ENCODE results near the gene KCNQ5.

DNA sequence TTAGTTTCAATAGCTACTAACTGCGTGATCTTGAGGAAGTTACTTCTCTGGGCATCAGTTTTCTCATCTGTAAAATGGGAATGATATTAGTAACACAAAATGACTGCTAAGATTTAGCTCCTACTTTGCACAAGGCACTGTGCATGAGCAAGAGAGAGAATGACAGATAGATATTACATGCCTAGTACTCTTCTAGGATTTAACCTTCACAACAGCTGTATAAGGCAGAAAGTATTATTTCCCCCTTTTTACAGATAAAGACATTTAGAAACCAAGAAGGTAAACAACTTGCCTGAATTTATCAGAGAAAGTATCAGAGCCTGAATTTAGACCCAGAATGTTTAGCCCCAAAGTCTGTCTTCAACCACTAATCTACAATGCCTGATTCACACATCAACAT lies 321.8 kb downstream of the KCNQ5 start:
- TF ChIP-seq REST (tag by site-specific recombination; IDR thresholded peaks at IDR 0.05): no peak
- TF ChIP-seq PRDM2 (tag by site-specific recombination; IDR thresholded peaks at IDR 0.05; ENCODE audit: borderline replicate concordance): no peak
- TF ChIP-seq, protein P1, sequence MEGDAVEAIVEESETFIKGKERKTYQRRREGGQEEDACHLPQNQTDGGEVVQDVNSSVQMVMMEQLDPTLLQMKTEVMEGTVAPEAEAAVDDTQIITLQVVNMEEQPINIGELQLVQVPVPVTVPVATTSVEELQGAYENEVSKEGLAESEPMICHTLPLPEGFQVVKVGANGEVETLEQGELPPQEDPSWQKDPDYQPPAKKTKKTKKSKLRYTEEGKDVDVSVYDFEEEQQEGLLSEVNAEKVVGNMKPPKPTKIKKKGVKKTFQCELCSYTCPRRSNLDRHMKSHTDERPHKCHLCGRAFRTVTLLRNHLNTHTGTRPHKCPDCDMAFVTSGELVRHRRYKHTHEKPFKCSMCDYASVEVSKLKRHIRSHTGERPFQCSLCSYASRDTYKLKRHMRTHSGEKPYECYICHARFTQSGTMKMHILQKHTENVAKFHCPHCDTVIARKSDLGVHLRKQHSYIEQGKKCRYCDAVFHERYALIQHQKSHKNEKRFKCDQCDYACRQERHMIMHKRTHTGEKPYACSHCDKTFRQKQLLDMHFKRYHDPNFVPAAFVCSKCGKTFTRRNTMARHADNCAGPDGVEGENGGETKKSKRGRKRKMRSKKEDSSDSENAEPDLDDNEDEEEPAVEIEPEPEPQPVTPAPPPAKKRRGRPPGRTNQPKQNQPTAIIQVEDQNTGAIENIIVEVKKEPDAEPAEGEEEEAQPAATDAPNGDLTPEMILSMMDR (tag by site-specific recombination; IDR thresholded peaks at IDR 0.05): no peak
- no peak for TF ChIP-seq ZNF530 (tag by site-specific recombination; IDR thresholded peaks at IDR 0.05; ENCODE audit: low read depth)
- no peak for TF ChIP-seq ZNF433 (tag by site-specific recombination; IDR thresholded peaks at IDR 0.05; ENCODE audit: low read depth)
- TF ChIP-seq ZNF571 (tag by site-specific recombination; IDR thresholded peaks at IDR 0.05): no peak
- no peak for TF ChIP-seq PRDM10 (tag by site-specific recombination; IDR thresholded peaks at IDR 0.05)
- no peak for TF ChIP-seq ZNF416 (tag by site-specific recombination; IDR thresholded peaks at IDR 0.05)

Data from HEK293 (cell line).